IMR-90 (cell line): ENCODE results near the gene SLC15A2.

Experiments
- MAFK ChIP-seq: IDR thresholded peaks from 2 replicates; pipeline ENCODE4 v1.6.1; 2012; ENCODE audit warnings: low read depth, low read length, improper control_type of control experiment
- NFE2L2 ChIP-seq: fragments of 150-350 bp; IDR thresholded peaks from 2 replicates; pipeline ENCODE4 v1.6.1; 2016; ENCODE audit warnings: low read depth, mild to moderate bottlenecking, low read length
- POLR2A ChIP-seq: IDR thresholded peaks from 2 replicates; pipeline ENCODE4 v1.6.1; 2012; ENCODE audit warnings: mild to moderate bottlenecking, low read depth, low read length
- RAD21 ChIP-seq: IDR thresholded peaks from 2 replicates; pipeline ENCODE4 v1.6.1; 2012; ENCODE audit warnings: low read length, improper control_type of control experiment
- RFX5 ChIP-seq: IDR thresholded peaks from 2 replicates; pipeline ENCODE4 v1.8.0; 2012; ENCODE audit warnings: low read depth, mild to moderate bottlenecking, low read length, moderate library complexity
- SMC3 ChIP-seq: fragments of 150-350 bp; IDR thresholded peaks from 2 replicates; pipeline ENCODE4 v1.6.1; 2016; ENCODE audit warnings: low read depth, mild to moderate bottlenecking, antibody characterized with exemption, low read length, moderate library complexity
- TF ChIP-seq, protein P1 (sequence below): conservative IDR thresholded peaks from 2 replicates; pipeline ENCODE4 v1.5.1; 2012; ENCODE audit warnings: mild to moderate bottlenecking, low read depth, low read length, improper control_type of control experiment
- TF ChIP-seq, protein P2 (sequence below): fragments of 150-350 bp; IDR thresholded peaks from 2 replicates; pipeline ENCODE4 v1.6.1; 2017; ENCODE audit warnings: mild to moderate bottlenecking, antibody characterized with exemption, low read length, low read depth
- TF ChIP-seq, protein P3 (sequence below): fragments of 150-350 bp; IDR thresholded peaks from 2 replicates; pipeline ENCODE4 v1.6.1; 2016; ENCODE audit warnings: low read depth, mild to moderate bottlenecking, low read length, moderate library complexity, borderline replicate concordance

DNA sequence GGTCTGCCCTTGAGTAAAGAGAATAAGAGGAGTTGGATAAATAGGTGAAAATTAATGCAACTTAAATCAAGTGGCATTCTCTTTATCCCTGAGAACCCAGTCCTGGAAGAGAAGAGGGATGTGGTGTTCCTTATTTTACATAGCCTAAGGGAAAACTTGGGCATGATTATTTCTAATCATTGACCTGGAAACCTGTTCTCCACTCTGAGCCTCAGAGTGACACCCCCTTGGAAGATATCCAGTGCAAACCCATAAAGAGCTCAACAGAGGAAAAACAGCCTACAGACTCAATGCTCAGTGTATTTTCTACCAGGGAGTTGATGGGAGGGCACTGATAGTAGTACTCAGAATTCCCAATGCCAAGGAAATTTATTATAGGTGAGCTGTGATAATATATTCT is 22.0 kb downstream of the SLC15A2 start:
- TF ChIP-seq, protein P1, sequence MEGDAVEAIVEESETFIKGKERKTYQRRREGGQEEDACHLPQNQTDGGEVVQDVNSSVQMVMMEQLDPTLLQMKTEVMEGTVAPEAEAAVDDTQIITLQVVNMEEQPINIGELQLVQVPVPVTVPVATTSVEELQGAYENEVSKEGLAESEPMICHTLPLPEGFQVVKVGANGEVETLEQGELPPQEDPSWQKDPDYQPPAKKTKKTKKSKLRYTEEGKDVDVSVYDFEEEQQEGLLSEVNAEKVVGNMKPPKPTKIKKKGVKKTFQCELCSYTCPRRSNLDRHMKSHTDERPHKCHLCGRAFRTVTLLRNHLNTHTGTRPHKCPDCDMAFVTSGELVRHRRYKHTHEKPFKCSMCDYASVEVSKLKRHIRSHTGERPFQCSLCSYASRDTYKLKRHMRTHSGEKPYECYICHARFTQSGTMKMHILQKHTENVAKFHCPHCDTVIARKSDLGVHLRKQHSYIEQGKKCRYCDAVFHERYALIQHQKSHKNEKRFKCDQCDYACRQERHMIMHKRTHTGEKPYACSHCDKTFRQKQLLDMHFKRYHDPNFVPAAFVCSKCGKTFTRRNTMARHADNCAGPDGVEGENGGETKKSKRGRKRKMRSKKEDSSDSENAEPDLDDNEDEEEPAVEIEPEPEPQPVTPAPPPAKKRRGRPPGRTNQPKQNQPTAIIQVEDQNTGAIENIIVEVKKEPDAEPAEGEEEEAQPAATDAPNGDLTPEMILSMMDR = no peak
- TF ChIP-seq POLR2A (no peak), RFX5 (no peak), RAD21 (no peak), MAFK (no peak), NFE2L2 (no peak), SMC3 (no peak)
- TF ChIP-seq, protein P2, sequence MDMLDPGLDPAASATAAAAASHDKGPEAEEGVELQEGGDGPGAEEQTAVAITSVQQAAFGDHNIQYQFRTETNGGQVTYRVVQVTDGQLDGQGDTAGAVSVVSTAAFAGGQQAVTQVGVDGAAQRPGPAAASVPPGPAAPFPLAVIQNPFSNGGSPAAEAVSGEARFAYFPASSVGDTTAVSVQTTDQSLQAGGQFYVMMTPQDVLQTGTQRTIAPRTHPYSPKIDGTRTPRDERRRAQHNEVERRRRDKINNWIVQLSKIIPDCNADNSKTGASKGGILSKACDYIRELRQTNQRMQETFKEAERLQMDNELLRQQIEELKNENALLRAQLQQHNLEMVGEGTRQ = no peak
- TF ChIP-seq, protein P3, sequence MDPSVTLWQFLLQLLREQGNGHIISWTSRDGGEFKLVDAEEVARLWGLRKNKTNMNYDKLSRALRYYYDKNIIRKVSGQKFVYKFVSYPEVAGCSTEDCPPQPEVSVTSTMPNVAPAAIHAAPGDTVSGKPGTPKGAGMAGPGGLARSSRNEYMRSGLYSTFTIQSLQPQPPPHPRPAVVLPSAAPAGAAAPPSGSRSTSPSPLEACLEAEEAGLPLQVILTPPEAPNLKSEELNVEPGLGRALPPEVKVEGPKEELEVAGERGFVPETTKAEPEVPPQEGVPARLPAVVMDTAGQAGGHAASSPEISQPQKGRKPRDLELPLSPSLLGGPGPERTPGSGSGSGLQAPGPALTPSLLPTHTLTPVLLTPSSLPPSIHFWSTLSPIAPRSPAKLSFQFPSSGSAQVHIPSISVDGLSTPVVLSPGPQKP = no peak
